GM06990 (cell line): ENCODE measurements around the gene UROD.

Experiments
- DNase-seq: peaks from one replicate; pipeline ENCODE4 v3.0.0-alpha.2; 2011; ENCODE audit not compliant: insufficient read length; ENCODE audit errors: extremely low read depth
- H3K27me3 ChIP-seq: replicated peaks from 2 replicates; pipeline ENCODE4 v1.6.0; 2011; ENCODE audit warnings: low read length; ENCODE audit not compliant: control insufficient read depth, insufficient read depth
- H3K36me3 ChIP-seq: 2 replicates; pipeline ENCODE4 v1.5.1; 2011; ENCODE audit warnings: low read length; ENCODE audit not compliant: control insufficient read depth, insufficient read depth
- H3K4me3 ChIP-seq: replicated peaks from 2 replicates; pipeline ENCODE4 v1.5.1; 2011; ENCODE audit warnings: low read depth, mild to moderate bottlenecking, control low read depth, low read length
- CTCF ChIP-seq: IDR thresholded peaks from 2 replicates; pipeline ENCODE4 v1.5.1; 2011; ENCODE audit warnings: low read length, control low read depth, mild to moderate bottlenecking, inconsistent platforms; ENCODE audit not compliant: insufficient read depth, poor library complexity, severe bottlenecking

The UROD gene

GRCh38 chr1:45014321-45015028 lies 2.4 kb downstream of the UROD start:
- peak; percentile 57 for DNase-seq
- Histone ChIP-seq H3K36me3 (peaks cover 7% of the 10 kb centered on the region), H3K4me3 (no peak overlapping the region), H3K27me3 (no peaks in the 10 kb centered on the region)
- peak; percentile 86 for TF ChIP-seq CTCF

GRCh38 chr1:45015683-45016082 lies 3.6 kb downstream of the UROD start:
- Histone ChIP-seq H3K4me3 (no peak overlapping the region), H3K27me3 (no peaks in the 10 kb centered on the region), H3K36me3 (peaks cover 7% of the 10 kb centered on the region)
- no peak for TF ChIP-seq CTCF
- no peak for DNase-seq

- H3K4me3 ChIP-seq: no peak overlapping the region
- H3K27me3 ChIP-seq: no peaks in the 10 kb centered on the region
- TF ChIP-seq CTCF: no peak
- H3K36me3 ChIP-seq: peaks cover 7% of the 10 kb centered on the region
- DNase-seq: no peak
Observed at GRCh38 chr1:45016090-45016697, 4.1 kb downstream of the UROD start.

- no peak for TF ChIP-seq CTCF
- H3K4me3 ChIP-seq: no peak overlapping the region
- no peak for DNase-seq
- H3K36me3 ChIP-seq: peaks cover 7% of the 10 kb centered on the region
- H3K27me3 ChIP-seq: no peaks in the 10 kb centered on the region
Observed at GRCh38 chr1:45016767-45017166, 4.7 kb downstream of the UROD start.

GRCh38 chr1:45018599-45019230 lies 6.7 kb downstream of the UROD start:
- TF ChIP-seq CTCF: peak; percentile 88
- Histone ChIP-seq H3K27me3 (no peaks in the 10 kb centered on the region), H3K4me3 (no peak overlapping the region), H3K36me3 (peaks cover 7% of the 10 kb centered on the region)
- peak; percentile 40 for DNase-seq
